NOMO-1 (cell line): Measurements from ENCODE around the gene TPSD1.
"Not testable (repeated sequence)": the region's sequence is repeated elsewhere in the genome, so short reads cannot be mapped to it uniquely, and the experiment has no call there.

ENCODE experiments used
- DNase-seq, 2 experiments: peaks; one replicate each; lab custom pipeline; 2025; ENCODE audit not compliant: unreplicated experiment in 2 of 2; lab: John Stamatoyannopoulos, UW

The TPSD1 gene

DNA sequence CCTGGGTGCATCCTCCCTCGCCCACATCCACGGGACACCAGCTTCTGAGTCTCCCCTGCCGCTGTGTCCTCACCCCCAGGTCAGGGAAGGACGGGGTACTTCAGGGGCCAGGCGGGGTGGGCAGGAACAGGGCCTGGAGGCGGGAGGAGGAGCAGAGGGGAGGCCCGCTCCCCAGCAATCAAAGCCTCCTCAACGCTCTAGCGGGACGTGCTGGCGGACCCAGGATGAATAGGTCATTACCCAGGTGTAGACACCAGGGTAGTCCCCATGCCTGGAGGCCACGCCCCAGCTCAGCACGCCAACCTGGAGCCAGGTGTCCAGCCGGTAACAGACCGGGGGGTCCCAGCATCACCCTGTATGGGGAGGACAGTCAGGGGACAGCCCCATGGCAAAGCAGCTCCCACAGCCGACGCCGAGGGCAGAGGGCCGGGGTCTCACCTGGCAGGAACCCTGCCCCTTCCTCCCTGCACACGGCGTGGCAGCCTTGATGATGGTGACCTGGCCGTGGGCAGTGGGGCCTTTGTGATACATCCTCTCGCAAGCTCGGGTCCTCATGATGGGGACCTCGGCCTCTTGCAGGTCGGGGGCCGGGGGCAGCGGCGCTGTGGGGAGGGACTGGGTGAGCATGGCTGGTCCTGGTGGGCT lies 24.2 kb downstream of the TPSD1 start:
- no peak for DNase-seq

GRCh38 chr16:1280783-1281182 lies 24.9 kb downstream of the TPSD1 start:
- no peak for DNase-seq

- DNase-seq = no peak
Observed at GRCh38 chr16:1281517-1281916, 25.6 kb downstream of the TPSD1 start.

DNA sequence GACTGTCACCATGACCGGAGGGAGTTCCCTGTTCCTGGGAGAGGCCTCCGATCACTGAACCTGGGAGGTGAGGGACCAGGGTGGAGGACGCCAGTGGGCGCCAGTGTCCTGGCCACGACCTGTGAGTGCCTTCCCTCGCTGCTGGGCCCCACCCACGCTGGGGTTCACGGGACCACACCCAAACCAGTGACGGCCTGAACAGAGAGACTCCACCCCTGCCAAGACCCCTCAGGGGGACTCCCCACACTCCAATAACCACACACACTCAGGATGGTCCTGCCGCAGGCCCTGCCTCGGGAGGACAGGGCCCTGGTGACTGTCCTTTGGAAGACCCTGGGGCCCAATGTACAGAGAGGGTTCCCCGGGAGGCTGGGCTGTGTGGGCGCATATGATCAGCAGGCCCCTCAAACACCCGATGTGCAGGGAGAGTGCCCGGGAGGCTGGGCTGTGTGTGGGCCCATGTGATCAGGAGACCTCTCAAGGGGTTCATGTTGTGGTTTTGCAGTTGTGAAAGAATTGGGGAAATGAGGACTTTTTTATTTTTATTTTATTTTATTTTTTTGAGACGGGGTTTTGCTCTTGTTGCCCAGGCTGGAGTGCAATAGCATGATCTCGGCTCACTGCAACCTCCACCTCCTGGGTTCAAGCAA lies 26.6 kb downstream of the TPSD1 start:
- DNase-seq = peak in 1 of 2 experiments; percentile 5

- no peak for DNase-seq
Observed at GRCh38 chr16:1283296-1283695, 27.4 kb downstream of the TPSD1 start.

- DNase-seq = no peak
Observed at GRCh38 chr16:1283996-1284616, 28.2 kb downstream of the TPSD1 start.

DNA sequence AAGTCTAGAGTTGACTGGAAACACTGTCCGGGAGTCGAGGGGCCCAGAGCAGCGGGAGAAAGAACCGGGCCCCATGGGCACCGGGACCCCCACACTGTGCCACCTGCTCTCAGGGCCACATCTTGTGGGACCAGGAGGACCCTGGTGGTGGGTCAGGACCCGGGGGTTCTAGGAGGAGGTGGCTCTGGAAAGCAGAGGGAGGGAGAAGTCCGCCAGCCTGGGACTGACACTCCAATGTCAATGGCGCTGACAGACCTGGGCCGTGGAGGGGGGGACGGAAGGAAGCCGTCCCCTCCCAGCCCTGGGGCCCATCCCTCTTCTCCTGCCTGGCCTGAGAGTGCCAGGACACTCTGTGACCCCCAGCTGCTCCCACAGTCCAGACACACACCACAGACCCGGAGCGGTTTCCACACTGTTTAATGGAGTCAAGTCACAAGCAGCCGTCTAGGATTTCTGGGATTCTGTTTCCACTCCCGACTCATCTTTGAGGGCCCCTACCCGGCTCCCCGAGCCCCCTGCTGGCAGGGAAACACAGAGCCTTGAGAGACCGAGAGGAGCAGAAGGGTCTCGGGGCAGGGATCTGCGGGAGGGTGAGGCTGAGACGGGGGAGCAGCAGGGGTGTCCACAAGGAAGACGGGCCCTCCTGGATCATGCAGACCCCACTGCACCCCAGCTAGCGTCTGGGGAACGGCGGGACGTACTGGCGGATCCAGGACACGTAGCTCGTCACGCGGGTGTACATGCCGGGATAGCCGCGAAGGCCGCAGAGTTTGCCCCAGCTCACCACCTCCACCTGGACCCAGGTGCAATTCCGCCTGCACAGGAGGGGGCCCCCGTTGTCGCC lies 30.0 kb downstream of the TPSD1 start:
- no peak for DNase-seq

- no peak for DNase-seq
Observed at GRCh38 chr16:1286513-1287094, 30.7 kb downstream of the TPSD1 start.

- DNase-seq = no peak
Observed at GRCh38 chr16:1287982-1288670, 32.3 kb downstream of the TPSD1 start.

DNA sequence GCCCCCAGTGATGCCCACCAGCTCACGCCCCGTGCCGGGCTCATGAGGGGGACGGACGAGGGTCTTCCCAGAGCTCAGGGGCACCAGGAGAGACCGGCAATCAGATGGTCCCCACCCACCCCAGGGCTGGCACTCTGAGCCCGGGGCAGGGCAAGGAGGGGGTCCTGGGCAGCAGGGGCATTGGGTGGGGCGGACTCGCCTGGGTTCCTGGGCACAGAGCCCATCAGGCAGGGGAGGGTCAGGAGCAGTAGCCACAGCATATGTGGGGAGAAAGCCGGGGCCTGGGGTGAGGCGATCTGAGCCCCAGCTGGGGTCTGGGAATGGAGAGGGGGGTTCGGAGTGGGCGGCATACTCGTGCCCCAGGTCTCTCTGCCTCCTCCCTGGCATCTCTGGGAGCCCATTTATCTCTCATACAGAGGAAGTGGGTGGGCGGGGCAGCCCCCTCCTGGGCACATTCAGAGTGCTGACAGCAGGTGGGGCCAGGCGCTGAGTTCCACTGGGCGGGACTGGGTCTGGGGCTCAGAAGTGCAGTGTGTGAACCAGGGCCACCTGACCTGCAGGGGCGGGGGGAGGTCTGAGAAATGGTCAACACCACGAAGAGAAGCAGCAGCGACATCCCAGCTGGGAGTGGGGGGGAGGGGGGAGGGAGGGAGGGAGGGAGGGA lies 33.1 kb downstream of the TPSD1 start:
- no peak for DNase-seq

DNA sequence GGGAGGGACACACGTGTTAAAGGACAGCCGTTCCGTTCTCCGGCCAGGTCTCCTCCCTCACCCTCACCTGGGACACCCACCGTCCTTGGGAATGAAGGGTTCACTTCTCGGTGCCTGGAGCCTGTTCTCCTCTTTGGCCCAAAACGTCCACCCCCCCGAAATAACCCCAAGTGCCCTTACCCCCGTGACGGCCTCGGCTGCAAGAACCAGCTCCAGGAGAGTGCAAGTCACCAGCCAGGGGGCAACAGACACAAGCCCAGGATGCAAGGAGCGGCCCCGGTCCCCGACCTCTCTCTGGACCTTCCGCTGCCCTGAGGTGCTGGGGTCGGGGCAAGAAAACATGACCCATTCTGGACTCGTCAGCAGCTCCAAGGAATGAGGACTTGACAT lies 33.6 kb downstream of the TPSD1 start:
- DNase-seq = no peak

GRCh38 chr16:1290063-1290501 lies 34.2 kb downstream of the TPSD1 start:
- DNase-seq = peak; percentile 2 to 22

DNA sequence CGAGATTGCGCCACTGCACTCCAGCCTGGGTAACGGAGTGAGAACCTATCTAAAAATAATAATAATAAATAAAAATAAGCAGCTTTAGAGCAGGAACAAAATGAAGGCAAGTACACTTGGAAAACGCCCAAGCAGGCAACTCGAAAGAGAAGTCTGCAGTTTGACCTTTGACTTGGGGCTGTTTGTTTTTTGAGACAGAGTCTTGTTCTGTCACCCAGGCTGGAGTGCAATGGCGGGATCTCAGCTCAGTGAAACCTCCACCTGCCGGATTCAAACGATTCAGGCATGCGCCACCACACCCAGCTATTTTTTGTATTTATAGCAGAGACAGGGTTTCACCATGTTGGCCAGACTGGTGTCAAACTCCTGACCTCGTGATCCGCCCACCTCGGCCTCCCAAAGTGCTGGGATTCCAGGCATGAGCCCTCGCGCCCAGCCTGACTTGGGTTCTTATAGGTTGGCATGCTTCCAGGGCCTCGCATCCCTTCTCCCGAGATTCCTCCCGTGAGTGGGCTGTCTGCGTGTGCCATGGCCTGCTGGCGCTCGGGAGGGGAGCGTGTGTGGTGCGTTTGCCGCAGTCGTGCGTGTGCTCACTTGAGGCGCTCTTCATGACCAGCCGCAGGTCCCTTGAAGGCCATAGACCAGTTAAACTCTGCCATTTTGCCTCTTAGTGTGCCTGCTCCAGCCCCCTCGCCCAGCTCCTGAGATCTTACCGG lies 35.1 kb downstream of the TPSD1 start:
- DNase-seq = no peak

GRCh38 chr16:1291576-1291974 lies 35.7 kb downstream of the TPSD1 start:
- no peak for DNase-seq

GRCh38 chr16:1292208-1292607 lies 36.3 kb downstream of the TPSD1 start:
- not testable (repeated sequence) for DNase-seq

DNA sequence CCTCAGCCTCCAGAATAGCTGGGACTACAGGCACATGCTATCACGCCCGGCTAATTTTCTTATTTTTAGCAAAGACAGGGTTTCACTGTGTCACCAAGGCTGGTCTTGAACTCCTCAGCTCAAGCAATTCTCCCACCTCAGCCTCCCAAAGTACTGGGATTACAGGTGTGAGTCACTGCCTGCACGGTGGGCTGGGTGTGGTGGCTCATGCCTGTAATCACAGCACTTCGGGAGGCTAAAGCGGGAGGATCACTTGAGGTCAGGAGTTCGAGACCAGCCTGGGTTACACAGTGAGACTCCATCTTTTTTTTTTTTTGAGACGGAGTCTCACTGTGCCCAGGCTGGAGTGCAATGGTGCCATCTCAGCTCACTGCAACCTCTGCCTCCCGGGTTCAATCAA lies 36.9 kb downstream of the TPSD1 start:
- not testable (repeated sequence) for DNase-seq

DNA sequence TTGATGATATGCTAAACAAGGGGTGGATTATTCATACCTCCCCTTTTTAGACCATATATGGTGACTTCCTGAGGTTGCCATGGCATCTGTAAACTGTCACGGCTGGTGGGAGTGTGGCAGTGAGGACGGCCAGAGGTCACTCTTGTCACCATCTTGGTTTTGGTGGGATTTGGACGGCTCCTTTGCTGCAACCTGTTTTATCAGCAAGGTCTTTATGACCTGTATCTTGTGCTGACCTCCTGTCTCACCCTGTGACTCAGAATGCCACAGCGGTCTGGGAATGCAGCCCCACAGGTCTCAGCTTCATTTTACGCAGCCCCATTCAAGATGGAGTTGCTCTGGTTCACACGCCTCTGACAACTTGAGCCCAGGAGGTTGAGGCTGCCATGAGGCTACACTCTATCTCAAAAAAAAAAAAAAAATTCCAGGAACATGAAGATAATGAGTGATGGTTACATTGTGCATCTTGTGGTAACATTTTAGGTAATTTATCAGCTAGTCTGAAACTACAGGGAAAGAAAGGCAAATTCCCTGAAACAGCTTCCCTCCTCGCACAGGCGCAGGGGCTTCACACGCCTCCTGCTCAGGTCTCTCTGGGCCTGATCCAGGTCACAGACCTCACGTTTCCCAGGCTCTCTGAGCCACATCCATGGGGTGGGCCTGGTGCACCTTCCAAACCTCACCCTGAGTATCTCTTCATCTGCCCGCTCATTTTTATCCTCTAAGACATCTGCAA lies 38.2 kb downstream of the TPSD1 start:
- DNase-seq = no peak

DNA sequence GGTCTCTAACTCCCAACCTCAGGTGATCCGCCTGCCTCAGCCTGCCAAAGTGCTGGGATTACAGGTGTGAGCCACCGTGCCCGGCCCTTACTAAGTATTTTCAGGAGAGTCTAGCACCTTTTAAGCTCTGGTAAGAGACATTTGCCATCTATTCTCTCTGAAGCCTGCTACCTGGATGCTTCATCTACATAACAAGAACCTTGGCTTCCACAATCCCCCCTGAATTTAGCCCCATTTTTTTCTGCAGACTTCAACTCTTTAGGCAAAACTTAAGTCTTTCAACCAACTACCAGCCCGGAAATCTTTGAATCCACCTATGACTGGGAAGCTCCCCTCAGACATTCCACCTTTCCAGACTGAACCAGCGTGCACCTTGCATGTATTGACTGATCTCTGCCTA lies 39.6 kb downstream of the TPSD1 start:
- DNase-seq = no peak

GRCh38 chr16:1296688-1297017 lies 40.8 kb downstream of the TPSD1 start:
- DNase-seq = not testable (repeated sequence)
